Thoracic aorta (tissue), 2 donors: ENCODE measurements around the gene SUPT5H. TPM values are rescaled to one million over a fixed set of nuclear protein-coding genes. Genes with fewer than 3 reads are reported as not detected.

Source experiments
- ATAC-seq: fragments of 150-250 bp; one replicate; pipeline ENCODE4 v1.8.0; 2017; ENCODE audit warnings: low read depth; ENCODE audit not compliant: insufficient number of reproducible peaks, low FRiP score
- DNase-seq: peaks from one replicate; pipeline ENCODE4 v3.0.0-alpha.2; 2020; ENCODE audit warnings: low spot score
- H3K27ac ChIP-seq, 2 donors: fragments of 200-600 bp; sonication (generic); 1 replicate in 1 of 2; 2 replicates in 1 of 2; pipeline ENCODE4 v1.5.1; 2016; ENCODE audit warnings: mild to moderate bottlenecking in 2 of 2, moderate library complexity in 2 of 2
- H3K27me3 ChIP-seq: fragments of 200-600 bp; sonication (generic); replicated peaks from 2 replicates; pipeline ENCODE4 v1.6.0; 2016; ENCODE audit warnings: mild to moderate bottlenecking; ENCODE audit not compliant: insufficient read depth
- H3K36me3 ChIP-seq: fragments of 200-600 bp; sonication (generic); one replicate; pipeline ENCODE4 v1.5.1; 2016
- H3K4me1 ChIP-seq, 2 donors: fragments of 200-600 bp; sonication (generic); 1 replicate in 1 of 2; 2 replicates in 1 of 2; pipeline versions ENCODE4 v1.5.1 to v1.6.0; 2016; ENCODE audit warnings: low read depth in 2 of 2, mild to moderate bottlenecking in 1 of 2; ENCODE audit not compliant: control insufficient read depth in 1 of 2
- H3K4me3 ChIP-seq: fragments of 200-600 bp; sonication (generic); 2 replicates; pipeline ENCODE4 v1.5.1; 2016; ENCODE audit warnings: mild to moderate bottlenecking
- H3K9me3 ChIP-seq: fragments of 200-600 bp; sonication (generic); 2 replicates; pipeline ENCODE4 v1.5.1; 2016
- total RNA-seq, 2 donors: library from RNA; depleted of rRNA; stranded (reverse); fragments of >200 nt; gene quantifications; one replicate each; pipeline versions ENCODE4 v1.1.0 to v1.2.3, GENCODE V29; 2016
- TF ChIP-seq, protein P1 (sequence below): fragments of 200-600 bp; sonication (generic); IDR thresholded peaks from one replicate; pipeline ENCODE4 v1.5.1; 2019; ENCODE audit warnings: antibody characterized with exemption

Gene SUPT5H
- total RNA-seq, 2 donors from 2014 or later, result 94.4 to 157 TPM

DNA sequence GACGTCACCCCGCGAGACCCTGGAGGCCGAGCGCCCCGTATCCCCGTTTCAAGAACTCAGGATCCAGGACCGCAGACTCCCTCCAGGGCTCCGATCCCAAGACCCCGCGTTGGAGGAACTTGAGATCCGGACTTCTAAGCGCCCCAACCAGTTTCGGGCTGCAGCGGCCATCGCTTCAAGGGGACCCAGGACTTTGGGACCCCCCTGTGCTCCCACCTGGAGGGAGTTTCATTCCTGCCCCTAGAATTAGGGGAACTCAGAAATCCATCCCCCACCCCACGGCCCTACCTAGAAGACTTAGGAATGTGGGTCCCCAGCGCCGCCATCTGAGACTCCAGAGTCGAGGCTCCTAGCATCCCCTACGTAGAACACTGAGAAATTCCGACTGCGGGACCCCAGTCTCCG is 32.5 kb upstream of the SUPT5H start:
- DNase-seq (no peak), ATAC-seq (peak; percentile 5)
- Histone ChIP-seq H3K36me3 (peaks cover 30% of the 10 kb centered on the region), H3K27me3 (no peaks in the 10 kb centered on the region), H3K4me1 (peaks cover 26 to 48% of the 10 kb centered on the region in 2 donors), H3K9me3 (no peaks in the 10 kb centered on the region), H3K27ac (peak overlapping the region; percentile 93 to 100), H3K4me3 (peak overlapping the region; percentile 94)
- TF ChIP-seq, protein P1, sequence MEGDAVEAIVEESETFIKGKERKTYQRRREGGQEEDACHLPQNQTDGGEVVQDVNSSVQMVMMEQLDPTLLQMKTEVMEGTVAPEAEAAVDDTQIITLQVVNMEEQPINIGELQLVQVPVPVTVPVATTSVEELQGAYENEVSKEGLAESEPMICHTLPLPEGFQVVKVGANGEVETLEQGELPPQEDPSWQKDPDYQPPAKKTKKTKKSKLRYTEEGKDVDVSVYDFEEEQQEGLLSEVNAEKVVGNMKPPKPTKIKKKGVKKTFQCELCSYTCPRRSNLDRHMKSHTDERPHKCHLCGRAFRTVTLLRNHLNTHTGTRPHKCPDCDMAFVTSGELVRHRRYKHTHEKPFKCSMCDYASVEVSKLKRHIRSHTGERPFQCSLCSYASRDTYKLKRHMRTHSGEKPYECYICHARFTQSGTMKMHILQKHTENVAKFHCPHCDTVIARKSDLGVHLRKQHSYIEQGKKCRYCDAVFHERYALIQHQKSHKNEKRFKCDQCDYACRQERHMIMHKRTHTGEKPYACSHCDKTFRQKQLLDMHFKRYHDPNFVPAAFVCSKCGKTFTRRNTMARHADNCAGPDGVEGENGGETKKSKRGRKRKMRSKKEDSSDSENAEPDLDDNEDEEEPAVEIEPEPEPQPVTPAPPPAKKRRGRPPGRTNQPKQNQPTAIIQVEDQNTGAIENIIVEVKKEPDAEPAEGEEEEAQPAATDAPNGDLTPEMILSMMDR, result no peak

DNA sequence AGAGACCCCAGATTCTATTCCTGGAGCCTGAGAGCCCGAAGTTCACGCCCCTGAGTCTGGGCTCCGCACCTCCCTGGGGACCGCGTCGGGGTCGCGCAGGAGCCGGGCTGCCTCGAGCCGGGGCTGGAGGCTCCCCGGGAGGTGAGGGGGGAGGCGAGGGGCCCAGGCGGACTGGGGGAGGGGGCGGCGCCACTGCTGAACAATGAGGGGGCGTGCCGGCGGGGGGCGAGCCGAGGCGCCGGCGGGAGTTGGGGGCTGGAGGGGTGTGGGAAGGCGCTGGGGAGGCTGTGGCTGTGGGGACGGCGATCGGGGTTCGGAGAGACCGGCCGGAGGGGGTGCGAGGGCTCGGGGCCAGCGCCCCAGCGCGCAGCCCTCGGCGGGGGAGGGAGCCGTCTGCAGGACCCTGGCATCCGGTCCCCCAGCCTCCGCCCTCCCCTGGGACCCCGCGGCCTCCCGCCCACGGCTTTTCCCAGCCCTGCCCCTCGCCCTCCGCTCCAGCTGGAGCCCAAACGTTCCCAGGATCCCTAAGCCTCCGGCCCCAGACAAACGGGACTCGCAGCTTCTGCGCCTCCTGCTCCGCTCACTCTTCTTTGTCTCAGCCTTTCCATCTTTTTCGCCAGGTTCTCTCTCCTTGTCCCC is 32.0 kb upstream of the SUPT5H start:
- Histone ChIP-seq H3K4me1 (peaks cover 26 to 48% of the 10 kb centered on the region in 2 donors), H3K36me3 (peaks cover 29% of the 10 kb centered on the region), H3K27me3 (no peaks in the 10 kb centered on the region), H3K4me3 (peak overlapping the region; percentile 94), H3K9me3 (no peaks in the 10 kb centered on the region), H3K27ac (peak overlapping the region; percentile 93 to 100)
- TF ChIP-seq, protein P1, result no peak
- no peak for DNase-seq
- ATAC-seq, result no peak

GRCh38 chr19:39413911-39414608 is 31.3 kb upstream of the SUPT5H start:
- DNase-seq (no peak), ATAC-seq (no peak)
- peaks cover 30% of the 10 kb centered on the region for H3K36me3 ChIP-seq
- peaks cover 26 to 48% of the 10 kb centered on the region in 2 donors for H3K4me1 ChIP-seq
- no peaks in the 10 kb centered on the region for H3K9me3 ChIP-seq
- H3K27me3 ChIP-seq, result no peaks in the 10 kb centered on the region
- TF ChIP-seq, protein P1, result no peak
- peak overlapping the region; percentile 94 for H3K4me3 ChIP-seq
- H3K27ac ChIP-seq, result peak overlapping the region; percentile 93 to 100

GRCh38 chr19:39415111-39416046 is 30.0 kb upstream of the SUPT5H start:
- TF ChIP-seq, protein P1, result no peak
- Histone ChIP-seq H3K9me3 (no peaks in the 10 kb centered on the region), H3K27me3 (no peaks in the 10 kb centered on the region), H3K36me3 (peaks cover 38% of the 10 kb centered on the region), H3K4me1 (peaks cover 26 to 46% of the 10 kb centered on the region in 2 donors), H3K4me3 (peak overlapping the region; percentile 94), H3K27ac (peak overlapping the region; percentile 35 to 40)
- DNase-seq (no peak), ATAC-seq (no peak)
